ENCODE measurements around the gene ADK. TPM values are rescaled to one million over a fixed set of nuclear protein-coding genes. Genes with fewer than 3 reads are reported as not detected.

The ADK gene
- 79.1 and 129 TPM in 2 replicates for total RNA-seq (2016; rRNA removed; fragmentation: Illumina TruSeq; extraction: Trizol)
- total RNA-seq (2016; cell fraction: cytosol; rRNA removed; fragmentation: Illumina TruSeq; extraction: Trizol; ENCODE audit: low read depth): 26.6 and 27.5 TPM in 2 replicates
- total RNA-seq (2016; cell fraction: insoluble cytoplasmic fraction; rRNA removed; fragmentation: Illumina TruSeq; extraction: Trizol): 75.9 and 131 TPM in 2 replicates
- total RNA-seq (2016; cell fraction: membrane; rRNA removed; fragmentation: Illumina TruSeq; extraction: Trizol): 36.9 and 37.6 TPM in 2 replicates
- 68.1 and 76.5 TPM in 2 replicates for total RNA-seq (2016; cell fraction: nucleus; rRNA removed; fragmentation: Illumina TruSeq; extraction: Trizol)
- 35.0 and 48.6 TPM in 2 replicates for polyA plus RNA-seq (2011; rRNA removed)
- polyA plus RNA-seq (2011; cell fraction: cytosol; rRNA removed): 21.6 and 31.1 TPM in 2 replicates
- polyA plus RNA-seq (2011; cell fraction: nucleus; rRNA removed): 9.1 and 9.6 TPM in 2 replicates
- 33.5 and 43.4 TPM in 2 replicates for polyA plus RNA-seq (2012)
- 32.5 and 34.3 TPM in 2 replicates for polyA plus RNA-seq (2016; cell fraction: cytosol; fragmentation: Illumina TruSeq; extraction: Trizol; ENCODE audit: low read depth)
- polyA plus RNA-seq (2016; cell fraction: insoluble cytoplasmic fraction; fragmentation: Illumina TruSeq; extraction: Trizol; ENCODE audit: low read depth): 174 and 182 TPM in 2 replicates
- 35.0 and 37.9 TPM in 2 replicates for polyA plus RNA-seq (2016; cell fraction: membrane; fragmentation: Illumina TruSeq; extraction: Trizol; ENCODE audit: low read depth)
- 48.1 and 53.1 TPM in 2 replicates for polyA plus RNA-seq (2016; cell fraction: nucleus; fragmentation: Illumina TruSeq; extraction: Trizol; ENCODE audit: insufficient read depth, low read depth)
- polyA minus RNA-seq (2011; rRNA and poly(A)+ RNA removed; ENCODE audit: low replicate concordance): 13.1 and 16.9 TPM in 2 replicates
- polyA minus RNA-seq (2011; cell fraction: cytosol; rRNA and poly(A)+ RNA removed): 17.2 and 21.8 TPM in 2 replicates
- polyA minus RNA-seq (2011; cell fraction: nucleus; rRNA and poly(A)+ RNA removed): 77.4 and 91.6 TPM in 2 replicates
- Bru-seq, nascent RNA: percentile 85 among the genes with signal in this experiment
- BruChase-seq, experiment 1, labeled RNA remaining after a 6-hour chase: percentile 66 among the genes with signal in this experiment
- BruChase-seq, experiment 2, labeled RNA remaining after a 2-hour chase: percentile 80 among the genes with signal in this experiment
- long read RNA-seq, experiment 1, transcript ADK-202 (11 exons, 2,083 nt): major isoform, 117 of 164 reads
- long read RNA-seq, experiment 1, transcript ADK-201 (11 exons, 1,169 nt): minor isoform, 15 of 164 reads
- long read RNA-seq, experiment 1, partial matches to known transcripts: 7 of 164 reads
- long read RNA-seq, experiment 1, other reads (novel, unspliced or antisense): 25 of 164 reads
- long read RNA-seq, experiment 2, transcript ADK-202 (11 exons, 2,083 nt): major isoform, 49 of 115 reads
- long read RNA-seq, experiment 2, transcript ADK-201 (11 exons, 1,169 nt): minor isoform, 18 of 115 reads
- long read RNA-seq, experiment 2, partial matches to known transcripts: 16 of 115 reads
- long read RNA-seq, experiment 2, other reads (novel, unspliced or antisense): 32 of 115 reads

DNA sequence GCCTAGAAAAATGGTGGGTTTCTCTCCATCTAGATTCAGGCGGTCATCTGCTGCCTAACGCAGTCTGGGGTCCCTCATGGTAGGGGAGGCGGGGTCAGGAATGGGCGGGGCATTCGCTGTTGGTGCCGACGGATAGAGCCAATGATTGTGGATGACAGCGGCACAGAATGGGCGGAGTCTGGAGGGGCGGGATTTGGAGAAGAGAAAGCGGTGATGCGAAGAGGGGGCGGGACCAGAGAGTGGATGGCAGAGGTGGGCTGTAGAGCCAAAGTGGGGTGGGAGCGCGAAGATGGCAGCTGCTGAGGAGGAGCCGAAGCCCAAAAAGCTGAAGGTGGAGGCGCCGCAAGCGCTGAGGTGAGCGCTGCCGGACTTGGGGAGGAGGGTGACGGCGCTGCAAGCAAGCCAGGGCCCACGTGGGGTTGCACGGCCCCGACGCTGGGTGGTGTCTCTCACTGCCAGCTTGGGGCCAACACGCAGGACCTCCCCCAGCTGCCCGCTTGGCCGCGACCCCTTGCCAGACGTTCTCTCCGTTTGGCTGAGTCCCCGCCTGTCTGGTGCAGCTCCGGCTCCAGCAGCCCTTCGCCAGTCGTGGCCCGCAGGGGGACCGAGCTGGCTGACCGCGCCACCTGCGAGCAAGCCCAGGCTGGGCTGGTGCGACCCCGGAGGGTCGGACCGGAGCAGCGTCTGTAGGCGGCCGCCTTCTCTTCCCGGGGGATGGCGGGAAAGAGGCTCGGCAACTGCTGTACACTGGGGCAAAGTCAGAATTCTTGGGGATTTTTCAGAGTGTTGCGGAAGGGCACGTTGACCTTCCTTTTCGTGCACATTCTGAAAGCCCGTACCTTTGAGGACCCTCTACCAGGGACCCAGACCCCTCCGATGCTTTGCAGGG, at the start of gene ADK:
ADK (plus strand) TSS at position 232 of the 889 bp plus-strand sequence; CDS start at position 290, 58 bp downstream.
- in situ Hi-C loops (cut with HindIII; ENCODE audit: extremely low pct_ligation_motif_present, low pct_unique_long_range_greater_than_20kb): no loop called here
- CTCF ChIA-PET (ENCODE audit: low intra/inter-chr PET ratio, low total read pairs): no interaction called here
- BruUV-seq (replicated peaks): TSS peak; percentile 73
- TF ChIP-seq ZNF10 (CRISPR knock-in tag; IDR thresholded peaks at IDR 0.05; ENCODE audit: borderline replicate concordance, low read depth): no peak
- TF ChIP-seq, protein P1, sequence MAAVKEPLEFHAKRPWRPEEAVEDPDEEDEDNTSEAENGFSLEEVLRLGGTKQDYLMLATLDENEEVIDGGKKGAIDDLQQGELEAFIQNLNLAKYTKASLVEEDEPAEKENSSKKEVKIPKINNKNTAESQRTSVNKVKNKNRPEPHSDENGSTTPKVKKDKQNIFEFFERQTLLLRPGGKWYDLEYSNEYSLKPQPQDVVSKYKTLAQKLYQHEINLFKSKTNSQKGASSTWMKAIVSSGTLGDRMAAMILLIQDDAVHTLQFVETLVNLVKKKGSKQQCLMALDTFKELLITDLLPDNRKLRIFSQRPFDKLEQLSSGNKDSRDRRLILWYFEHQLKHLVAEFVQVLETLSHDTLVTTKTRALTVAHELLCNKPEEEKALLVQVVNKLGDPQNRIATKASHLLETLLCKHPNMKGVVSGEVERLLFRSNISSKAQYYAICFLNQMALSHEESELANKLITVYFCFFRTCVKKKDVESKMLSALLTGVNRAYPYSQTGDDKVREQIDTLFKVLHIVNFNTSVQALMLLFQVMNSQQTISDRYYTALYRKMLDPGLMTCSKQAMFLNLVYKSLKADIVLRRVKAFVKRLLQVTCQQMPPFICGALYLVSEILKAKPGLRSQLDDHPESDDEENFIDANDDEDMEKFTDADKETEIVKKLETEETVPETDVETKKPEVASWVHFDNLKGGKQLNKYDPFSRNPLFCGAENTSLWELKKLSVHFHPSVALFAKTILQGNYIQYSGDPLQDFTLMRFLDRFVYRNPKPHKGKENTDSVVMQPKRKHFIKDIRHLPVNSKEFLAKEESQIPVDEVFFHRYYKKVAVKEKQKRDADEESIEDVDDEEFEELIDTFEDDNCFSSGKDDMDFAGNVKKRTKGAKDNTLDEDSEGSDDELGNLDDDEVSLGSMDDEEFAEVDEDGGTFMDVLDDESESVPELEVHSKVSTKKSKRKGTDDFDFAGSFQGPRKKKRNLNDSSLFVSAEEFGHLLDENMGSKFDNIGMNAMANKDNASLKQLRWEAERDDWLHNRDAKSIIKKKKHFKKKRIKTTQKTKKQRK (IDR thresholded peaks at IDR 0.05; ENCODE audit: low read length): no peak
- peak; percentile 91 for TF ChIP-seq ZNF296 (CRISPR knock-in tag; conservative IDR thresholded peaks at IDR 0.05)
- no peak for TF ChIP-seq NFE2L1 (CRISPR knock-in tag; IDR thresholded peaks at IDR 0.05; ENCODE audit: borderline replicate concordance)
- 0 out of 2 replicates have a peak, but pooled peaks have one; percentile 58 for TF ChIP-seq RELA (CRISPR knock-in tag; IDR thresholded peaks at IDR 0.05)
- peak; percentile 22 for TF ChIP-seq YY1 (IDR thresholded peaks at IDR 0.05; ENCODE audit: insufficient read depth, insufficient replicate concordance, low read depth, low read length)
- TF ChIP-seq ZSCAN9 (CRISPR knock-in tag; IDR thresholded peaks at IDR 0.05; ENCODE audit: borderline replicate concordance): 0 out of 2 replicates have a peak, but pooled peaks have one; percentile 19
- TF ChIP-seq MAFF (IDR thresholded peaks at IDR 0.05; ENCODE audit: low read depth, low read length): no peak
- TF ChIP-seq, protein P2, sequence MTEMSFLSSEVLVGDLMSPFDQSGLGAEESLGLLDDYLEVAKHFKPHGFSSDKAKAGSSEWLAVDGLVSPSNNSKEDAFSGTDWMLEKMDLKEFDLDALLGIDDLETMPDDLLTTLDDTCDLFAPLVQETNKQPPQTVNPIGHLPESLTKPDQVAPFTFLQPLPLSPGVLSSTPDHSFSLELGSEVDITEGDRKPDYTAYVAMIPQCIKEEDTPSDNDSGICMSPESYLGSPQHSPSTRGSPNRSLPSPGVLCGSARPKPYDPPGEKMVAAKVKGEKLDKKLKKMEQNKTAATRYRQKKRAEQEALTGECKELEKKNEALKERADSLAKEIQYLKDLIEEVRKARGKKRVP (CRISPR knock-in tag; IDR thresholded peaks at IDR 0.05): no peak
- TF ChIP-seq CC2D1A (CRISPR knock-in tag; IDR thresholded peaks at IDR 0.05): no peak
- 0 out of 2 replicates have a peak, but pooled peaks have one; percentile 57 for TF ChIP-seq ZNF329 (CRISPR knock-in tag; IDR thresholded peaks at IDR 0.05; ENCODE audit: low read depth)
- no peak for TF ChIP-seq RARG (CRISPR knock-in tag; IDR thresholded peaks at IDR 0.05; ENCODE audit: low read depth)

More for the DNA sequence above, at the start of gene ADK:
- peak within 1 kb of the TSS; percentile 95 for H3K27ac ChIP-seq (ENCODE audit: extremely low read length, insufficient read depth, low read length)
- DNase-seq (ENCODE audit: low spot score) (peak; percentile 96), FAIRE-seq (peak; percentile 79), ATAC-seq (peak; percentile 90)
- 1% methylated on average over 31 of the region's 57 CpGs for WGBS (ENCODE audit: low lambda C conversion rate)
- no peaks in the 10 kb centered on the region for H3K9me3 ChIP-seq (ENCODE audit: low read length)
- H3K4me1 ChIP-seq (ENCODE audit: insufficient read depth, low read length): peaks cover 51% of the 10 kb centered on the region
- peaks cover 68% of the 10 kb centered on the region for H3K79me2 ChIP-seq (ENCODE audit: insufficient read depth, low read length)
- peaks cover 0 to 4% of the 10 kb centered on the region in 2 experiments; a peak in 1 of 5 replicates for H3K27me3 ChIP-seq (ENCODE audit: control insufficient read depth in 1 of 2, insufficient read depth in 2 of 2, low read length in 2 of 2)
- H3K4me3 ChIP-seq (replicated peaks in 1 of 3; ENCODE audit: insufficient read depth in 1 of 3, low read depth in 2 of 3, low read length in 3 of 3): peak within 1 kb of the TSS; percentile 80 to 96 (median 91)
- peak within 1 kb of the TSS; percentile 96 for H3K9ac ChIP-seq (ENCODE audit: insufficient read depth, low read depth, low read length)
- POLR2A ChIA-PET: interaction anchor here (0.8 to 3.0 kb wide), 7 partner anchors 11 to 1248 kb away, joined by 3 to 45 read pairs (median 3); no protein-coding TSS in a partner anchor
- H3K36me3 ChIP-seq (replicated peaks in 1 of 2; ENCODE audit: control insufficient read depth in 1 of 2, insufficient read depth in 2 of 2, low read length in 2 of 2): peaks cover 1 to 4% of the 10 kb centered on the region in 2 experiments; a peak in 1 of 5 replicates
- no peaks in the 10 kb centered on the region for H4K20me1 ChIP-seq (ENCODE audit: insufficient read depth, low read length)
- peak within 1 kb of the TSS; percentile 95 for H3K4me2 ChIP-seq (ENCODE audit: low read depth, low read length)
- intact Hi-C loops (cut with micrococcal nuclease; ENCODE audit: unreplicated experiment): loop anchor here (2.0 to 10.0 kb wide), 2 partner anchors 26 to 64 kb away; no protein-coding TSS in a partner anchor
- peak within 1 kb of the TSS; percentile 52 for H2AFZ ChIP-seq (ENCODE audit: low read length)
